ENCODE measurements around the gene GJD4. TPM values are rescaled to one million over a fixed set of nuclear protein-coding genes. Genes with fewer than 3 reads are reported as not detected.

Gene GJD4
- total RNA-seq, 1 experiment from 2014 or later: not detected

- intact Hi-C loops (cut with micrococcal nuclease): no loop called here
- no peak for DNase-seq (ENCODE audit: unreplicated experiment)
- ChIA-PET CTCF (interaction anchor here (0.5 to 1.0 kb wide), 2 partner anchors 16 to 114 kb away, joined by 3 to 4 read pairs; no protein-coding TSS in a partner anchor), POLR2A (interaction anchor here (0.6 kb wide), 1 partner anchor 1188 kb away, joined by 3 read pairs; no protein-coding TSS in a partner anchor)
- H3K4me1 Mint-ChIP-seq (ENCODE audit: insufficient read depth, unreplicated experiment): no peaks in the 10 kb centered on the region
- no TSS peak for BruUV-seq (replicated peaks)
- no peak for TF ChIP-seq CTCF (IDR thresholded peaks at IDR 0.05; ENCODE audit: unreplicated experiment)
- H3K36me3 Mint-ChIP-seq (ENCODE audit: insufficient read depth, unreplicated experiment): no peaks in the 10 kb centered on the region
- no peaks in the 10 kb centered on the region for H3K9me3 Mint-ChIP-seq (ENCODE audit: unreplicated experiment)
- H3K27ac Mint-ChIP-seq (ENCODE audit: low read depth, unreplicated experiment): no peak overlapping the region
- H3K27me3 Mint-ChIP-seq (ENCODE audit: insufficient read depth, unreplicated experiment): no peaks in the 10 kb centered on the region
- no peak overlapping the region for H3K4me3 Mint-ChIP-seq (ENCODE audit: unreplicated experiment)
Measured at GRCh38 chr10:35650894-35651293, 45.8 kb downstream of the GJD4 start.

GRCh38 chr10:35652824-35653223 is 47.7 kb downstream of the GJD4 start:
- Mint-ChIP-seq H3K36me3 (ENCODE audit: insufficient read depth, unreplicated experiment) (no peaks in the 10 kb centered on the region), H3K9me3 (ENCODE audit: unreplicated experiment) (no peaks in the 10 kb centered on the region)
- TF ChIP-seq CTCF (IDR thresholded peaks at IDR 0.05; ENCODE audit: unreplicated experiment): no peak

GRCh38 chr10:35657621-35658020 is 52.5 kb downstream of the GJD4 start:
- H3K27me3 Mint-ChIP-seq (ENCODE audit: insufficient read depth, unreplicated experiment): no peaks in the 10 kb centered on the region
- ChIA-PET POLR2A (no interaction called here), CTCF (interaction anchor here (0.6 kb wide), 1 partner anchor 805 kb away, joined by 3 read pairs; no protein-coding TSS in a partner anchor)
- no peak overlapping the region for H3K27ac Mint-ChIP-seq (ENCODE audit: low read depth, unreplicated experiment)
- intact Hi-C loops (cut with micrococcal nuclease): no loop called here
- TF ChIP-seq CTCF (IDR thresholded peaks at IDR 0.05; ENCODE audit: unreplicated experiment): no peak
- H3K9me3 Mint-ChIP-seq (ENCODE audit: unreplicated experiment): no peaks in the 10 kb centered on the region
- no peaks in the 10 kb centered on the region for H3K36me3 Mint-ChIP-seq (ENCODE audit: insufficient read depth, unreplicated experiment)
- no TSS peak for BruUV-seq (replicated peaks)
- H3K4me1 Mint-ChIP-seq (ENCODE audit: insufficient read depth, unreplicated experiment): no peaks in the 10 kb centered on the region
- no peak overlapping the region for H3K4me3 Mint-ChIP-seq (ENCODE audit: unreplicated experiment)
- DNase-seq (ENCODE audit: unreplicated experiment): no peak

More at GRCh38 chr10:35652824-35653223, 47.7 kb downstream of the GJD4 start:
- intact Hi-C loops (cut with micrococcal nuclease): no loop called here
- Mint-ChIP-seq H3K4me3 (ENCODE audit: unreplicated experiment) (no peak overlapping the region), H3K27me3 (ENCODE audit: insufficient read depth, unreplicated experiment) (no peaks in the 10 kb centered on the region), H3K4me1 (ENCODE audit: insufficient read depth, unreplicated experiment) (no peaks in the 10 kb centered on the region), H3K27ac (ENCODE audit: low read depth, unreplicated experiment) (peak overlapping the region; percentile 29)
- CTCF ChIA-PET: interaction anchor here (0.8 kb wide), 1 partner anchor 132 kb away, joined by 3 read pairs; no protein-coding TSS in a partner anchor
- DNase-seq (ENCODE audit: unreplicated experiment): no peak
- POLR2A ChIA-PET: no interaction called here
- no TSS peak for BruUV-seq (replicated peaks)

Other genes starting within 250 kb of the GJD4 start
- 9.8 and 13.0 TPM in 2 replicates for gene FZD8, start 37.0 kb downstream of the GJD4 start, total RNA-seq (2022)

Data from MCF 10A (cell line).